K562 (cell line): Measurements from ENCODE around the gene CWF19L2. TPM values are rescaled to one million over a fixed set of nuclear protein-coding genes. Genes with fewer than 3 reads are reported as not detected.

Source experiments
- ATAC-seq: fragments of 200-7000 bp; cut with Tn5 transposase; 3 replicates; pipeline ENCODE4 v1.9.1; 2020; ENCODE audit warnings: moderate library complexity
- BruUV-seq: library from RNA; stranded (reverse); fragments of 400-500 nt; replicated peaks from 2 replicates; lab custom pipeline; 2021; lab: Mats Ljungman, UMichigan
- CTCF ChIA-PET: fragments of 300-600 bp; formaldehyde crosslinking; extraction: SDS; loops from one replicate; lab custom pipeline; 2021; ENCODE audit warnings: low intra/inter-chr PET ratio; lab: Yijun Ruan, JAX
- POLR2A ChIA-PET: fragments of 300-600, 350-650 bp; sonication (Branson Sonifier 250); formaldehyde crosslinking; extraction: SDS; loops from one replicate; lab custom pipeline; 2021; ENCODE audit warnings: antibody characterized with exemption, inconsistent platforms; lab: Yijun Ruan, JAX
- DNase-seq, 4 experiments: peaks; one replicate each; pipeline versions ENCODE4 v3.0.0 to v3.0.0-alpha.2; 2011 to 2018; ENCODE audit warnings: low spot score in 3 of 4, mixed read lengths in 3 of 4; ENCODE audit errors: extremely low read depth in 1 of 4
- FAIRE-seq: peaks from 2 replicates; lab custom pipeline; 2011; peaks lifted over from hg19 to GRCh38; lab: Jason Lieb, UNC
- H2AFZ ChIP-seq: 2 replicates; pipeline ENCODE4 v1.6.0; 2011; ENCODE audit warnings: low read depth, low read length, control low read depth, inconsistent platforms
- H3K27ac ChIP-seq: fragments of 200-600 bp; 3 replicates; pipeline ENCODE4 v1.8.0; 2011; ENCODE audit warnings: low read depth, mild to moderate bottlenecking, control low read depth, inconsistent platforms, low read length, moderate library complexity, mixed read lengths; ENCODE audit errors: extremely low read depth
- H3K27me3 ChIP-seq, 2 experiments: fragments of 300-600 bp in 1 of 2; 2 replicates in 1 of 2; 3 replicates in 1 of 2; pipeline versions ENCODE4 v1.6.0 to v1.8.0; 2011; ENCODE audit warnings: inconsistent platforms in 2 of 2, low read length in 2 of 2, mild to moderate bottlenecking in 1 of 2, mixed read lengths in 1 of 2, moderate library complexity in 1 of 2; ENCODE audit not compliant: control insufficient read depth in 2 of 2, insufficient read depth in 2 of 2
- H3K36me3 ChIP-seq: fragments of 300-600 bp; 3 replicates; pipeline ENCODE4 v1.8.0; 2011; ENCODE audit warnings: mild to moderate bottlenecking, low read length, inconsistent platforms; ENCODE audit not compliant: control insufficient read depth, insufficient read depth
- H3K4me1 ChIP-seq, 2 experiments: fragments of 200-600 bp in 1 of 2; replicated peaks in 1 of 2; 2 replicates in 1 of 2; 3 replicates in 1 of 2; pipeline versions ENCODE4 v1.5.1 to v1.8.0; 2011; ENCODE audit warnings: inconsistent platforms in 2 of 2, low read length in 2 of 2, mild to moderate bottlenecking in 1 of 2, mixed read lengths in 1 of 2, moderate library complexity in 1 of 2; ENCODE audit not compliant: control insufficient read depth in 2 of 2, insufficient read depth in 2 of 2
- H3K4me2 ChIP-seq: 2 replicates; pipeline ENCODE4 v1.6.1; 2011; ENCODE audit warnings: low read length, control low read depth, inconsistent platforms, mixed read lengths; ENCODE audit not compliant: insufficient read depth
- H3K4me3 ChIP-seq: fragments of 200-600 bp; sonication (generic), shearing (Covaris generic); 2 replicates; pipeline ENCODE4 v1.5.1; 2016; ENCODE audit warnings: control low read depth, inconsistent platforms
- H3K79me2 ChIP-seq: fragments of 200-600 bp; 3 replicates; pipeline ENCODE4 v1.8.0; 2011; ENCODE audit warnings: low read length, inconsistent platforms; ENCODE audit not compliant: control insufficient read depth, insufficient read depth
- H3K9ac ChIP-seq, 2 experiments: 2 replicates each; pipeline versions ENCODE4 v1.6.0 to v1.6.1; 2011; ENCODE audit warnings: low read depth in 2 of 2, low read length in 2 of 2, control low read depth in 1 of 2, inconsistent platforms in 1 of 2, mild to moderate bottlenecking in 1 of 2, mixed read lengths in 1 of 2; ENCODE audit not compliant: insufficient read depth in 1 of 2
- H3K9me1 ChIP-seq: one replicate; pipeline ENCODE4 v1.6.0; 2011; ENCODE audit warnings: inconsistent platforms, mild to moderate bottlenecking, low read length, moderate library complexity; ENCODE audit not compliant: control insufficient read depth, insufficient read depth
- H3K9me3 ChIP-seq: replicated peaks from 2 replicates; pipeline ENCODE4 v1.5.1; 2011; ENCODE audit warnings: low read depth, low read length, inconsistent platforms; ENCODE audit not compliant: control insufficient read depth, insufficient read depth
- H4K20me1 ChIP-seq: replicated peaks from 2 replicates; pipeline ENCODE4 v1.6.1; 2011; ENCODE audit warnings: low read length, inconsistent platforms, mixed read lengths; ENCODE audit not compliant: control insufficient read depth, insufficient read depth
- HCFC1 ChIP-seq: IDR thresholded peaks from 2 replicates; pipeline ENCODE4 v1.6.1; 2012; ENCODE audit warnings: low read depth, low read length, improper control_type of control experiment
- MEIS2 ChIP-seq: fragments of 450-650 bp; IDR thresholded peaks from 2 replicates; pipeline ENCODE4 v1.6.1; 2014; ENCODE audit warnings: mild to moderate bottlenecking; ENCODE audit not compliant: partially characterized antibody
- OTX1 ChIP-seq: fragments of 450-650 bp; formaldehyde crosslinking; IDR thresholded peaks from 2 replicates; pipeline ENCODE4 v1.4.0; 2022; ENCODE audit warnings: mild to moderate bottlenecking
- POLR2AphosphoS5 ChIP-seq: IDR thresholded peaks from 2 replicates; pipeline ENCODE4 v1.6.1; 2011; ENCODE audit warnings: mild to moderate bottlenecking, low read depth, low read length, moderate library complexity; ENCODE audit not compliant: control insufficient read depth, insufficient read depth
- TAF9B ChIP-seq: fragments of 450-650 bp; IDR thresholded peaks from 2 replicates; pipeline ENCODE4 v1.6.1; 2018; ENCODE audit warnings: mild to moderate bottlenecking; ENCODE audit not compliant: partially characterized antibody
- ZFP1 ChIP-seq: fragments of 450-650 bp; formaldehyde crosslinking; IDR thresholded peaks from 2 replicates; pipeline ENCODE4 v1.4.0; 2020; ENCODE audit warnings: mild to moderate bottlenecking, mixed read lengths
- ZNF212 ChIP-seq: fragments of 450-650 bp; formaldehyde crosslinking; IDR thresholded peaks from 2 replicates; pipeline ENCODE4 v1.4.0; 2020; ENCODE audit warnings: mild to moderate bottlenecking
- WGBS: fragments of 100-300 bp; shearing (Covaris generic); methylation state at CpG from one replicate; pipeline ENCODE4 v1.1.6; 2016; ENCODE audit warnings: low coverage, mixed read lengths; ENCODE audit not compliant: insufficient coverage; ENCODE audit errors: missing lambda C conversion rate; 5-methylcytosine and 5-hydroxymethylcytosine counted together
- in situ Hi-C: fragments of 300-500 bp; cut with MboI; formaldehyde crosslinking; loops from 4 replicates; pipeline ENCODE4 v1.15.0; 2018; ENCODE audit warnings: inconsistent platforms, mixed read lengths
- intact Hi-C: fragments of 100-400 bp; cut with micrococcal nuclease; formaldehyde crosslinking; loops from 2 replicates; pipeline ENCODE4 v1.14.2; 2022
- polyA plus RNA-seq, 8 experiments: library from polyadenylated mRNA; depleted of rRNA in 4 of 8; stranded (reverse) in 5 of 8; unstranded in 3 of 8; fragments of >200 nt; fragmentation: Nextera tagmentation in 2 of 8; fragmentation: Illumina TruSeq in 1 of 8; extraction: Ambion mirVana in 2 of 8; extraction: Trizol in 1 of 8; gene quantifications; 2 replicates each; pipeline versions ENCODE4 v1.2.1 to v1.2.3, GENCODE V29; 2011 to 2014; ENCODE audit warnings: inconsistent platforms in 1 of 8, missing spikeins in 1 of 8
- total RNA-seq, 7 experiments: library from RNA; depleted of rRNA in 6 of 7; stranded (reverse); fragments of >200 nt in 6 of 7; fragmentation: Illumina TruSeq in 2 of 7; extraction: Trizol in 2 of 7; gene quantifications; 2 replicates each; pipeline versions ENCODE4 v1.2.1 to v1.2.3, GENCODE V29; 2011 to 2021; ENCODE audit warnings: low replicate concordance in 1 of 7
- TF ChIP-seq, protein P1 (sequence below): sonication (generic); formaldehyde crosslinking; IDR thresholded peaks from 2 replicates; pipeline ENCODE4 v1.8.0; 2022; ENCODE audit warnings: mild to moderate bottlenecking, missing genetic modification reagents

The CWF19L2 gene
- total and polyA plus RNA-seq, 9 of the 15 experiments (the other 6 are each of a cell fraction or from before 2014, with no cell fraction given), result 4.7 to 23.3 (median 10.2) TPM

- H2AFZ ChIP-seq, result no peak overlapping the region
- intact Hi-C loops (no loop called here), in situ Hi-C loops (no loop called here)
- H4K20me1 ChIP-seq, result no peaks in the 10 kb centered on the region
- H3K4me1 ChIP-seq, result no peaks in the 10 kb centered on the region; a peak in 1 of 5 replicates
- H3K4me2 ChIP-seq, result no peak overlapping the region
- CTCF ChIA-PET, result no interaction called here
- H3K27me3 ChIP-seq, result no peaks in the 10 kb centered on the region
- H3K9me3 ChIP-seq, result no peaks in the 10 kb centered on the region
- TF ChIP-seq POLR2AphosphoS5 (no peak), OTX1 (CRISPR knock-in tag) (no peak), TAF9B (no peak), ZFP1 (CRISPR knock-in tag) (no peak), MEIS2 (no peak), HCFC1 (no peak), ZNF212 (CRISPR knock-in tag) (no peak)
- TF ChIP-seq, protein P1, sequence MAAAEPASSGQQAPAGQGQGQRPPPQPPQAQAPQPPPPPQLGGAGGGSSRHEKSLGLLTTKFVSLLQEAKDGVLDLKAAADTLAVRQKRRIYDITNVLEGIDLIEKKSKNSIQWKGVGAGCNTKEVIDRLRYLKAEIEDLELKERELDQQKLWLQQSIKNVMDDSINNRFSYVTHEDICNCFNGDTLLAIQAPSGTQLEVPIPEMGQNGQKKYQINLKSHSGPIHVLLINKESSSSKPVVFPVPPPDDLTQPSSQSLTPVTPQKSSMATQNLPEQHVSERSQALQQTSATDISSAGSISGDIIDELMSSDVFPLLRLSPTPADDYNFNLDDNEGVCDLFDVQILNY (CRISPR knock-in tag), result no peak
- no peak overlapping the region for H3K4me3 ChIP-seq
- no peak for FAIRE-seq
- no TSS peak for BruUV-seq
- no peaks in the 10 kb centered on the region for H3K79me2 ChIP-seq
- no peak for DNase-seq
- POLR2A ChIA-PET, result interaction anchor here (2.0 kb wide), 1 partner anchor 11 kb away, joined by 10 read pairs; the partner anchor contains the start of gene CWF19L2
- WGBS, result 0% methylated on average over 1 of the region's 1 CpG
- no peaks in the 10 kb centered on the region for H3K36me3 ChIP-seq
- H3K9ac ChIP-seq, result no peak overlapping the region
- no peak overlapping the region for H3K27ac ChIP-seq
- ATAC-seq, result no peak
- no peaks in the 10 kb centered on the region for H3K9me1 ChIP-seq
Measured at GRCh38 chr11:107467696-107468095, 10.1 kb upstream of the CWF19L2 start.
